GM12891 (cell line): ENCODE results near the gene CARD16.

ENCODE experiments used
- PAX5 ChIP-seq: IDR thresholded peaks from 2 replicates; pipeline ENCODE4 v1.6.1; 2011; ENCODE audit warnings: low read length, moderate library complexity, mild to moderate bottlenecking; ENCODE audit not compliant: insufficient read depth, severe bottlenecking
- POLR2A ChIP-seq: IDR thresholded peaks from 2 replicates; pipeline ENCODE4 v1.6.1; 2011; ENCODE audit warnings: low read depth, low read length, control low read depth
- POLR2AphosphoS5 ChIP-seq: IDR thresholded peaks from 2 replicates; pipeline ENCODE4 v1.6.1; 2011; ENCODE audit warnings: low read depth, low read length, control low read depth
- POU2F2 ChIP-seq: IDR thresholded peaks from 2 replicates; pipeline ENCODE4 v1.6.1; 2011; ENCODE audit warnings: low read depth, mild to moderate bottlenecking, control low read depth, low read length, moderate library complexity
- SPI1 ChIP-seq: IDR thresholded peaks from 2 replicates; pipeline ENCODE4 v1.6.1; 2011; ENCODE audit warnings: low read depth, low read length, control low read depth

DNA sequence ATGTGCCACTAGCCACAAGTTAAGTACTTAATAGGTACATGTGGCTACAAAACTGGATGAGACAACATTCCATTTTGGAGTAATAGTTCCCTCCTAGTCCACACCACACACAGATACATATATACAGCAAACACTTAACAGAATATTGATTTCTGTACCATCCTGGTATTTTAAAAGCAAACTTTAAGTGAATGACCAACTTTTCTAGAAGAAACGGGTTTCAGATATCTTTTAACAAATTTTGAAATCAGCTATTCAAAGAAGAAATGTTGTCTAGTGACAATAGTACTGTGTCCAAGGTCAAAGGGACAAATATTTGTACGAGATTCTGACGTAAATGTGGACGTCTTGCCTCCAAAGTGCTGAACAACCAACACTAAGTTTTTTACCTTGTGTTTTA, 12.3 kb upstream of the CARD16 start:
- TF ChIP-seq POLR2AphosphoS5 = no peak
- no peak for TF ChIP-seq POU2F2
- no peak for TF ChIP-seq SPI1
- no peak for TF ChIP-seq POLR2A
- TF ChIP-seq PAX5 = no peak
